ENCODE data around the gene TRPM1. TPM values are rescaled to one million over a fixed set of nuclear protein-coding genes. Genes with fewer than 3 reads are reported as not detected.

Gene TRPM1
- total RNA-seq, 2 donors from 2014 or later, result not detected

GRCh38 chr15:31131853-31132375 lies 30.4 kb upstream of the TRPM1 start:
- H3K4me3 Mint-ChIP-seq, result no peak overlapping the region
- H3K9me3 Mint-ChIP-seq, result no peaks in the 10 kb centered on the region
- DNase-seq, result no peak
- no peaks in the 10 kb centered on the region for H3K36me3 Mint-ChIP-seq (ENCODE audit: insufficient read depth in 2 of 2)
- ATAC-seq (replicated peaks in 1 of 2), result no peak
- no peak overlapping the region for H3K27ac Mint-ChIP-seq
- no peaks in the 10 kb centered on the region for H3K27me3 Mint-ChIP-seq (ENCODE audit: low read depth)
- H3K4me1 Mint-ChIP-seq (ENCODE audit: low read depth), result peaks cover 5% of the 10 kb centered on the region

GRCh38 chr15:31130576-31131237 lies 29.2 kb upstream of the TRPM1 start:
- no peak overlapping the region for H3K27ac Mint-ChIP-seq
- H3K4me3 Mint-ChIP-seq, result no peak overlapping the region
- no peaks in the 10 kb centered on the region for H3K36me3 Mint-ChIP-seq (ENCODE audit: insufficient read depth in 2 of 2)
- H3K9me3 Mint-ChIP-seq, result no peaks in the 10 kb centered on the region
- H3K27me3 Mint-ChIP-seq (ENCODE audit: low read depth), result no peaks in the 10 kb centered on the region
- DNase-seq, result no peak
- ATAC-seq (replicated peaks in 1 of 2), result no peak
- peaks cover 3% of the 10 kb centered on the region for H3K4me1 Mint-ChIP-seq (ENCODE audit: low read depth)

GRCh38 chr15:31129769-31130303 lies 28.3 kb upstream of the TRPM1 start:
- Mint-ChIP-seq H3K27ac (no peak overlapping the region), H3K9me3 (no peaks in the 10 kb centered on the region), H3K27me3 (ENCODE audit: low read depth) (no peaks in the 10 kb centered on the region), H3K4me3 (no peak overlapping the region), H3K36me3 (ENCODE audit: insufficient read depth in 2 of 2) (no peaks in the 10 kb centered on the region), H3K4me1 (ENCODE audit: low read depth) (no peaks in the 10 kb centered on the region)
- no peak for ATAC-seq (replicated peaks in 1 of 2)
- no peak for DNase-seq

GRCh38 chr15:31128919-31129768 lies 27.6 kb upstream of the TRPM1 start:
- H3K4me1 Mint-ChIP-seq (ENCODE audit: low read depth), result no peaks in the 10 kb centered on the region
- H3K27me3 Mint-ChIP-seq (ENCODE audit: low read depth), result no peaks in the 10 kb centered on the region
- no peaks in the 10 kb centered on the region for H3K9me3 Mint-ChIP-seq

GRCh38 chr15:31128477-31128876 lies 27.0 kb upstream of the TRPM1 start:
- no peaks in the 10 kb centered on the region for H3K4me1 Mint-ChIP-seq (ENCODE audit: low read depth)
- ATAC-seq (replicated peaks in 1 of 2) (no peak), DNase-seq (no peak)
- H3K9me3 Mint-ChIP-seq, result no peaks in the 10 kb centered on the region
- H3K27ac Mint-ChIP-seq, result no peak overlapping the region
- no peaks in the 10 kb centered on the region for H3K36me3 Mint-ChIP-seq (ENCODE audit: insufficient read depth in 2 of 2)
- no peak overlapping the region for H3K4me3 Mint-ChIP-seq
- no peaks in the 10 kb centered on the region for H3K27me3 Mint-ChIP-seq (ENCODE audit: low read depth)

More at GRCh38 chr15:31128919-31129768, 27.6 kb upstream of the TRPM1 start:
- DNase-seq (peak; percentile 79 to 84), ATAC-seq (replicated peaks in 1 of 2) (peak; percentile 75 to 81)
- Mint-ChIP-seq H3K27ac (no peak overlapping the region), H3K36me3 (ENCODE audit: insufficient read depth in 2 of 2) (no peaks in the 10 kb centered on the region), H3K4me3 (no peak overlapping the region)

- Mint-ChIP-seq H3K27me3 (ENCODE audit: low read depth) (no peaks in the 10 kb centered on the region), H3K9me3 (no peaks in the 10 kb centered on the region), H3K36me3 (ENCODE audit: insufficient read depth in 2 of 2) (no peaks in the 10 kb centered on the region), H3K4me3 (no peak overlapping the region), H3K4me1 (ENCODE audit: low read depth) (no peaks in the 10 kb centered on the region), H3K27ac (no peak overlapping the region)
- ATAC-seq (replicated peaks in 1 of 2) (no peak), DNase-seq (no peak)
Observed at GRCh38 chr15:31127596-31128261, 26.2 kb upstream of the TRPM1 start.

GRCh38 chr15:31125061-31125460 lies 23.5 kb upstream of the TRPM1 start:
- Mint-ChIP-seq H3K4me1 (ENCODE audit: low read depth) (no peaks in the 10 kb centered on the region), H3K36me3 (ENCODE audit: insufficient read depth in 2 of 2) (no peaks in the 10 kb centered on the region), H3K27me3 (ENCODE audit: low read depth) (no peaks in the 10 kb centered on the region), H3K27ac (no peak overlapping the region), H3K4me3 (no peak overlapping the region), H3K9me3 (peaks cover 0 to 2% of the 10 kb centered on the region in 2 donors)
- DNase-seq (no peak), ATAC-seq (replicated peaks in 1 of 2) (no peak)

- Mint-ChIP-seq H3K9me3 (peaks cover 2 to 6% of the 10 kb centered on the region in 2 donors), H3K4me1 (ENCODE audit: low read depth) (no peaks in the 10 kb centered on the region), H3K36me3 (ENCODE audit: insufficient read depth in 2 of 2) (peaks cover 0 to 3% of the 10 kb centered on the region in 2 donors), H3K27me3 (ENCODE audit: low read depth) (no peaks in the 10 kb centered on the region), H3K27ac (no peak overlapping the region), H3K4me3 (no peak overlapping the region)
- no peak for DNase-seq
- no peak for ATAC-seq (replicated peaks in 1 of 2)
Observed at GRCh38 chr15:31116423-31117030, 15.0 kb upstream of the TRPM1 start.

GRCh38 chr15:31111091-31111647 lies 9.6 kb upstream of the TRPM1 start:
- Mint-ChIP-seq H3K36me3 (ENCODE audit: insufficient read depth in 2 of 2) (peaks cover 0 to 3% of the 10 kb centered on the region in 2 donors), H3K4me1 (ENCODE audit: low read depth) (no peaks in the 10 kb centered on the region), H3K27ac (no peak overlapping the region), H3K4me3 (no peak overlapping the region), H3K27me3 (ENCODE audit: low read depth) (no peaks in the 10 kb centered on the region), H3K9me3 (peaks cover 2 to 6% of the 10 kb centered on the region in 2 donors)
- DNase-seq (no peak), ATAC-seq (replicated peaks in 1 of 2) (no peak)

GRCh38 chr15:31108836-31109235 lies 7.3 kb upstream of the TRPM1 start:
- H3K27me3 Mint-ChIP-seq (ENCODE audit: low read depth), result no peaks in the 10 kb centered on the region

GRCh38 chr15:31106495-31107300 lies 5.2 kb upstream of the TRPM1 start:
- no peaks in the 10 kb centered on the region for H3K4me1 Mint-ChIP-seq (ENCODE audit: low read depth)
- no peaks in the 10 kb centered on the region for H3K27me3 Mint-ChIP-seq (ENCODE audit: low read depth)
- ATAC-seq (replicated peaks in 1 of 2) (no peak), DNase-seq (no peak)
- H3K27ac Mint-ChIP-seq, result no peak overlapping the region
- no peaks in the 10 kb centered on the region for H3K9me3 Mint-ChIP-seq
- H3K36me3 Mint-ChIP-seq (ENCODE audit: insufficient read depth in 2 of 2), result no peaks in the 10 kb centered on the region
- no peak overlapping the region for H3K4me3 Mint-ChIP-seq

More at GRCh38 chr15:31108836-31109235, 7.3 kb upstream of the TRPM1 start:
- Mint-ChIP-seq H3K9me3 (no peaks in the 10 kb centered on the region), H3K4me3 (no peak overlapping the region), H3K27ac (no peak overlapping the region), H3K4me1 (ENCODE audit: low read depth) (no peaks in the 10 kb centered on the region), H3K36me3 (ENCODE audit: insufficient read depth in 2 of 2) (no peaks in the 10 kb centered on the region)
- ATAC-seq (replicated peaks in 1 of 2) (no peak), DNase-seq (no peak)

GRCh38 chr15:31104003-31104402 lies 2.5 kb upstream of the TRPM1 start:
- Mint-ChIP-seq H3K4me3 (no peak overlapping the region), H3K4me1 (ENCODE audit: low read depth) (peaks cover 5% of the 10 kb centered on the region), H3K9me3 (no peaks in the 10 kb centered on the region), H3K36me3 (ENCODE audit: insufficient read depth in 2 of 2) (no peaks in the 10 kb centered on the region), H3K27me3 (ENCODE audit: low read depth) (no peaks in the 10 kb centered on the region), H3K27ac (no peak overlapping the region)
- ATAC-seq (replicated peaks in 1 of 2) (no peak), DNase-seq (no peak)

Measured in activated T-cell treated with anti-CD3 and anti-CD28 coated beads, Interleukin-2, amount 50 U/mL, for 72 hours (primary cell).